CD4-positive, alpha-beta T cell treated with Interleukin-15 for 4 hours (primary cell): Measurements from ENCODE around the gene BANF1.
"Not testable (repeated sequence)": the region's sequence is repeated elsewhere in the genome, so short reads cannot be mapped to it uniquely, and the experiment has no call there.

Experiments
- DNase-seq: peaks from one replicate; pipeline ENCODE4 v3.0.0-alpha.2; 2020; ENCODE audit warnings: low spot score

BANF1 gene

DNA sequence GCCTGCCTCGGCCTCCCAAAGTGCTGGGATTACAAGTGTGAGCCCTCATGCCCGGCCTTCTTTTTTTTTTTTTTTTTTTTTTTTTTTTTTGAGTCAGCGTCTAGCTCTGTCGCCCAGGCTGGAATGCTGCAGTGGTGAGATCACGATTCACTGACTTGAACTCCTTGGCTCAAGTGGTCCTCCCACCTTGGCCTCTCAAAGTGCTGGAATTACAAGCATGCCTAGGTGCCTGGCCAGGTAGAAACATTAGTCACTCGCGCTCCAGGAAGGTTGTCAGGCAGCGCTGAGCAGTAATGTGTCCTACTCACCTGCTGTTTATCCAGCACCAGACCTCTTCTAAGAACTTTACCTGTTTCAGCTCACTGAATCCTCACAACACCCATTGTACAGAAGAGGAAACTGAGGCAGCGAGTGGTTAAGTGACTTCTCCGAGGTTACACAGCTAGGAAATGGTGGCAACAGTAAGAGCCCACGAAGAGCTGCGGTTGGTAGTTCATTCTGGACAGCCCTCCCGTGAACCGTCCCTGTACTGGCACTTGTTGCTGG, 9.0 kb downstream of the BANF1 start:
- DNase-seq: no peak

DNA sequence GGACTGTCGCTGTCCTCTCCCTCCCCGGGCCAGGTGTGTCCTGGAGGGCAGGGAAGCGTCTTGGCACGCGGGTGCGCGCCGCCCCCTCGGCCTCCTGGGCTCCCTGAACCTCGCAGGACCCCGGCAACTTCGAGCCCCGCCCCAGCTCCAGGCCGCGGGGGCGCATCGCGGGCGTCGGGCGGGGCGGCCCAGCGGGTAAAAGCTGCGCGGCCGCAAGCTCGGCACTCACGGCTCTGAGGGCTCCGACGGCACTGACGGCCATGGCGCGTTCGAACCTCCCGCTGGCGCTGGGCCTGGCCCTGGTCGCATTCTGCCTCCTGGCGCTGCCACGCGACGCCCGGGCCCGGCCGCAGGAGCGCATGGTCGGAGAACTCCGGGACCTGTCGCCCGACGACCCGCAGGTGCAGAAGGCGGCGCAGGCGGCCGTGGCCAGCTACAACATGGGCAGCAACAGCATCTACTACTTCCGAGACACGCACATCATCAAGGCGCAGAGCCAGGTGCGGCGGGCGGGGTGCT, 9.5 kb downstream of the BANF1 start, which contains the start of gene CST6:
Gene CST6 (plus strand): TSS at position 224 of the 519 bp plus-strand sequence. CDS start 37 bp downstream, at position 261.
- no peak for DNase-seq

DNA sequence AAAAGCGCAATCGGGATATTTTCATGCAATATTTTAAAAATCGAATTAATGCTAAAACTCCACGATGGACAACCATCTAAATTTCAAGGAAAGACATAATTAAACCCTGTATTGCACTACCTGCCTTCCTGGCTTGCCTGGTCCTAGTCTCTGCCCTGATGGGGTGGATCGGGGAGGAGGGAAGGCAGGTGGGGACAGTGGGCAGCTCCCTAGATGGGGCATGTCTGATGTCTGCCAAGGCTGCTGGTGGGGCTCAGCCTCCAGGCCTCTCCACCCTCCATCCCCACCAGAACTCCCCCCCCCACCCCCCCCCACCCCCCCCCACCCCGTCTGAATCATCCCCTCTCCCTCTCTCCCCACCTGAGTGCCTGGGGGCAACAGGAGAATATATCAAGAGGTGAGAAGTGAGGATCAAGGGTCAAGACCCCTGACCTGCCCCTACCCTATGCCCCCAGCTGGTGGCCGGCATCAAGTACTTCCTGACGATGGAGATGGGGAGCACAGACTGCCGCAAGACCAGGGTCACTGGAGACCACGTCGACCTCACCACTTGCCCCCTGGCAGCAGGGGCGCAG, 10.2 kb downstream of the BANF1 start:
- DNase-seq: no peak

DNA sequence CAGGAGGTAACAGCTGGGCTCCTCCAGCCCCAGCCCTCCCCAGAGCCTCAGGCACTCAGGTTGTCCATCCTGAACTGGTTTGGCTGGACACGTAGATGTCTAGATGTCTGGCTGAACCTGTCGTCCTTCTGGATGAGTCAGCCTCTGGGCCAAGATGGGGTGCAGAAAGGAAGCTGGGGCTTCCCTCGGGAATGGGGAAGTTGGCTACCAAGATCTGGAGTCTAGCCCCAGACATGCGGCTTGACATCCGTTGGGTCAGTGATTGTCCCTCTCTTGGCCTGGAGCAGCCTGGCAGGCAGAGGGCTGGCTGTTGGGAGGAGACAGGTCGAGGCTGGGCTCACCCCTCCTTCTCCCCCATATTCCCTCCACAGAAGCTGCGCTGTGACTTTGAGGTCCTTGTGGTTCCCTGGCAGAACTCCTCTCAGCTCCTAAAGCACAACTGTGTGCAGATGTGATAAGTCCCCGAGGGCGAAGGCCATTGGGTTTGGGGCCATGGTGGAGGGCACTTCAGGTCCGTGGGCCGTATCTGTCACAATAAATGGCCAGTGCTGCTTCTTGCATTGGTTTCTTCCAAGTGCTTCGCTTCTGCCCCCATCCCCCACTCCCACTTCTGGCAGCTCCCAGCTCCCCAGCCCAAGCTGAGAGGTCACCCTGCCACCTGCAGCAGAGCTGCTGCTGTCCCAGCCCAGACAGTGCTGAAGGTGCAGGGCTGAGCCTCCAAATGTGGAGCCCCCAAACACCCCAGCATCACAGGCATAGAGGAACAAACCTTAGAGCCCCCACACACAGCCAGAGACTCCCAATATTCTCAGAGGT, 10.9 kb downstream of the BANF1 start:
- DNase-seq: no peak

DNA sequence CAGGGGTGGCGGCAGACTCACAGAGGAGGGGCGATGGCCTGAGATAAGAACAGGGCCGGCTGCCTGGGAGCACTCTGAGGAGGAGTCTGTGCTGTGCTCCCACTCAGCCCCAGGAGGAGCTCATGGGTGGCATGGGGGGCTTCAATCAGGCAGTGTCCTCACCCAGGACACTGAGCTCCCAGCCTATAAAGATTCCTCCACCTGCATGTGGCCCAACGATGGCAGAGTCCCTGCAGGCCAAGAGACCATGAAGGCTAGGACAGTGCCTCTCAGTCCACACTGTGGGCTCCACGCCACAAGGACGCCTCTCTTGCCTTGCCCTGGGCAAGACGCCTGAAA, 11.4 kb downstream of the BANF1 start:
- DNase-seq: no peak

DNA sequence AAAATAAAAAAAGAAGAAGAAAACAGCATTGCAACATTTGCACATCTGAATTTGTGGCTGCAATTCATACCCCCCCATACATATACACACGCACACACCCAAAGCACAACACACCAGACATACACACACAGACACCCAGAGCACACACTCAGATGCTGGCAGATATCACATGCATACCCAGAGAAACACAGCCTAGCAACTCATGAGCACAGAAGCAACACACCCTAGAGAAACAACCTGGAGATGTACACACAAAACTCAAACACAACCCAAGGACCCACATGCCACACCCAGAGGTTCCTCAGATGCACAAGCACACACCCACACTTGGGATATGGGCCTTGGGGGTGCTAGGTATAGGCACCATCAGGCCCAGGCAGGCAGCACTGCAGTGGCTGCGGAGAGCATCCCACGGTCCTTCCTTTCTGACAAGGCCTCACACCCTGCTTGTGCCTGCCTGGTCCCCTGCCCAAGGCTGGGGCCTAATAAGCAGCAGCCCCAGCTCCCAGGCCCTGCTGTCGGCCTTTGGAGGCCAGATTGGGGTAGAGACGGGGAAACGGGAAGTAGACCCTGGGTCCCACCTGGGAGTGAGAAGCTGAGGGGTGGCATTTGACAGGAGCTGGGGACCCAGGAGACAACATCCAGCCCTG, 12.6 kb downstream of the BANF1 start:
- no peak for DNase-seq

DNA sequence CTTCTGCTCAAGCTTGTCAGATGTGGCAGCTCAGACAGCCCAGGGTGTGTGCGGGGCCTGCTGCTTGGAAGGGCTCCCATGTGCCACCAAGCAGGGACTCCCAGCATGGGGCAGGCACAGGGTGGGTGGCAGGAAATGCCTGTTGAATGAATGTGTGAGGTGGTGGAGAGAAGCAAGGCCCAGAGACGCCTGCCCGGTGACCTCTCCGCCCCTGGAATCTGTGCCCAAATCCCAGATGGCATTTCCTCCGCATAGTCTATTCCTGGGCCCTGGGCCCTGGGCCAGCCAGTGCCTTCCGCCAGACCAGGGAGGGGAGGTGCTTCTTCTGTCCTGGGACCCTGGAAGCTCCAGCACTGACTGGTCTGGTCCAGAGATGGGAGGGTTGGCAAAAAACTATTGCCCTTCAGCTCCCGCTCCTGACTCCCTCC, 13.2 kb downstream of the BANF1 start:
- no peak for DNase-seq

DNA sequence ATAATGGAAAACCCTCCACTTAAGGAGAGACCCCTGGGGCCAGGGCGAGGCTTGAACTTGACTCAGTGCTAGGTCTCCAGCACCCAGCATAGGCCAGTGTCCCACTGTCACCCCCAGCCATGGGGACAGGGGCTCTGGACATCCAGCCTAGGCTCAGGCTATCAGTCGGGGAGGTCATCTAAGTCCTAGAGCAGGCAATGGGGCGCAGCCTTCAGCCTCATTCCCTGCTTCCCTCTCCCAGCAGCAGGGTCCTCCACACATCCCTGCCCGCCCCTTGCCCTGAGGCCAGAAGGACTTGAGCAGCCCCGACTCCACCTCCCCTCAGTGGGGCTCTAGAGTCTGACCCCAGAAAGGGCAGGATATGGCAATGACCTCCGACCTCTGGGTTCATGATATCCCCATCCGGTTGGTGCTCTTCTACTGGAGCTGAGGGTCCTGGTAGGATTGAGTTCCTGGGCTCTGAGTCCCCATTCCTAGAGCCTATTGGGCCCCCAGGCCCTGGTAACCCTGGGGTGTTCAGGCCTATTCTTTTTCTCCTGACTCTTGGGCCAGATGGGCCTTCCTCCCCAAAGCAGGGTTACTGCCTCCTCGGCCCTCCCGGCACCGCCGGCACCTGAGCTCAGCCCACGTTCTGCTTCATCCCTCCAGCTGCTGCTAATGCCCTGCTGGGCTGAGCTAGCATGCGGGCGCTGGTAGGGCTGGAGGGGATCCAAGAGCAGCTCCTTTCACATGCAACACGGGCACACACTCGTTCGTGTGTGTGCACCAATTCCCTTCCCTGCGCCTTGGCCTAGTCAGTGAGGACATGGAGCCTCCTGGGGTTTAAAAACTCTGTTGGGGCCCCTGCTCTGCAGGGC, 13.9 kb downstream of the BANF1 start:
- DNase-seq: no peak

DNA sequence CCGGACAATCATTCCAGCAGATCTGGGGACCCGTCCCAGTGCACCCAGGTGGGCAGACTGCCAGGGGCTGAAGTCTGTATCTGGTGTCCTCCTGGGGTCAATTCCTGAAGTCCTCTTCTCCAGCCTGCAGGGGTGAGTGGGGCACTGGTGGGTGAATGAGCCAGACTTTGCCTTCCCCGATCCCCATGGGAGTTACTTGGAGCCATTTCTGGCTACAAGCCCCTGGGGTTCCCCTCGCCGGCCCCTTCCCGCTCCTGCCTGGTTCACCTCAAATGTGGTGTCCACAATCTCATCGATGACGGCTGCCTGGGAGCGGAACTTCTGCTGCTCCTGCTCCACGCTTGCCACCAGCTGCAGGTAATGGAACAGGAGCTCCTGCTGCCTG, 14.5 kb downstream of the BANF1 start:
- DNase-seq: no peak

DNA sequence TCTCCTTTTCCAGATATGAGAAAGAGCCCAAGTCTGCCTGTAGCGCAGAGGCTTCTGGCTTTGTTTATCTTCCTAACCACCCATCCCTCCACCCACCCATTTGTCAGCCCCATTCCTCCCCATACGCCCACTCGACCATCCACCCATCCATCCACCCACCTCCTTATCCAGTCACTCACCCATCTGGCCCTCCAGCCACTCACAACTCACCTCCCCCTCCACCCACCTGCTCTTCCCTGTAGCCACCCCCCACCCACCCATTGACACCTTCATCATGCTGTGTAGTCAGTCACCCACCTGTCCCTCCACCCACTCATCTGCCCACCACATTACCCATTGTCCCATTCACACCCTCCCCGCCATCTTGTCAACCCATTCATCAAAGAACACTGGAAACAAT, 15.0 kb downstream of the BANF1 start:
- DNase-seq: no peak

DNA sequence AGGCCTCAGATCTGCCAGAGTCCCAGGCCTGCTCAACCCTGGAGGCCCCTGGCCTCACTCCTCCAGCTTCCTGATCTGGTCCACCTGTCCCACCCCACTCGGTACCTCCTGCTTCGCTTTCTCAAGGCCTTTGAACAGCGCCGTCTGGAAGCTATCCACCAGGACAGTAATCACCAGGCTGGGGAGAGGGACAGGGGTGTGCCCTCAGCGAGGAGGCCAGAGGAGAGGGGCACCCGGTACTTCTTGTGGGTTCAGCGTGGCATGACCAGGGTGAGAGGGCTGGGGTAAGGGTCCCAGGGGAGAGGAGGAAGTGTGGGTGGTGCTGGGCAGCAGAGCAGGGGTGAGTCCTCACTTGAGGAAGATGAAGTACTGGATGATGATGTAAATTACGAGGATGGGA, 17.9 kb downstream of the BANF1 start:
- DNase-seq: no peak

DNA sequence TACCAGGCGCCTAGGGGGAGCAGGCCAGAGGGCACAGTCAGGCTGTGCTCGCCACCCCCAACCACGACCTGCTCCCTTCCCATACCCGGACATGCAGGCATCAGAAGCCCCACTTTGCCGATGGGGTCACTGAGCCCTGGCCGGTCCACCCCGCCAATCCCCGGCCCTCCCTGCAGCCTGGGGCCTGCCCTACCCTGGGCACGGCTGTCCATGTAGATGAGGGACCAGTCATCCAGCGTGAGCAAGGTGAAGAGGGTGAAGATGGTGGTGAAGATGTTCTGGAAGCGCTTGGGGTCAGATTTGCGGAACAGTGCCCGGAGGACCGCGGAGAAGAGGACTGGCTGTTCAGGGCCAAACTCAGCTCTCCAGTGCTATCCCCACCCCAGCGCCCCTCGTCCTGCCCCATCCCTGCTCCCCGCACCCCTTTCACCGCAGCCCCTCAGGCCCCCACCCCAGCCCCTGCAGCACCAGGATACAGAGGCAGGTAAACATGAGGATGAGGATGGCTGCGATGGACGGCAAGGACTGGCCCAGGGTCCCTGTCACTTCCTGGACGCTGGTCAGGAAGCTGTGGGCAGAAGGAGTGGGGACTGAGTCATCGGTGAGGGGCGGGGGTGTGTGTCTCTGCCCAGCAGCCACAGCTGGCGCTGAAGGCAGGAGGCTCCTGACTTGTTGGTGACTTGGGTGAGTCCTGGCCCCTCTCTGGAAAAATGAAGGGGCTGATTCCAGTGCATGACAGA, 18.5 kb downstream of the BANF1 start:
- DNase-seq: peak; percentile 20

DNA sequence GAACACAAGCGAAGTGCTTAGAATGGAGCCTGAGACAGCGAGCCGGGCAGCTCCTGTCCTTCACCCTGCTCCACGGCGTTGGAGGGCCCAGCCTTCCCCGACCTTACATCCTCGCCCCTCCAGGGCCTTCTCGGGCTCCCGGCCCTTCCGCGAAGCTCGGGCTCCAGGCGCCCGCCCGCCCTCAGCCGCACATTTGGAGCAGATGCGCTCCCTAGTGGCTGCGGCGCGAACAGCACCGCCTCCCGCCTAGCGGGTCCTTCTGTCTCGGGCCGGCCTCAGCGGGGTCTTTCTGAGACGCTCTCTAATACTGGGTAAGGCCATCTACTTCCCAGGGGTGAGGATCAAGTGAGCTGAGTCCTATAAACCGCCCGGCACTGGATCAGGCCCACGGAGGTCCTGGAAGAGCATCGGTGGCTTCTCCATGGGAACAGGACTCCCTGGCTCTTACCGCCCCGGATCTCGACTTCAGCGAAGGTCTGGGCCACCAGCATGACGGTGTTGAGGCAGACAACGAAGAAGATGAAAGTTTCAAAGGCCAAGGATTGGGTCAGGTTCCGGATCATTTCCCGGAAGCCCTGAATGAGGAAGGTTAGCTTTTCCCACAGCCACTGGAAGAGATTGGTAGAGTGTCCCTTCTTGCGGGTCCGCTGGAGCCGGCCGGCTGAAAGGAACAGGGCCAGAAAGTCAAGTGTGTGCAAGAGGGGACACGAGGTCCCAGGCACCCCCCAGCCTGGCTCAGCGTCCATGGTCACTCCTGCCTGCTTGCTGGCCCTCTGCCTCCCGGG, 20.3 kb downstream of the BANF1 start:
- DNase-seq: peak; percentile 74

DNA sequence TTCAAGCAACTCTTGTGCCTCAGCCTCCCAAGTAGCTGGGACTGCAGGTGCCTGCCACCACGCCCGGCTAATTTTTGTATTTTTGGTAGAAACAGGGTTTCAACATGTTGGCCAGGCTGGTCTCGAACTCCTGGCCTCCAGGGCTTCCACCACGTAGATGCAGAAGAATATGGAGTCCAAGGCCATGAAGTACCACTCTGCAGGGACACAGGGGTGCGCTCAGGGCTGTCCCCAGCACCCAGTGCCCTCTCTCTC, 20.8 kb downstream of the BANF1 start:
- not testable (repeated sequence) for DNase-seq

DNA sequence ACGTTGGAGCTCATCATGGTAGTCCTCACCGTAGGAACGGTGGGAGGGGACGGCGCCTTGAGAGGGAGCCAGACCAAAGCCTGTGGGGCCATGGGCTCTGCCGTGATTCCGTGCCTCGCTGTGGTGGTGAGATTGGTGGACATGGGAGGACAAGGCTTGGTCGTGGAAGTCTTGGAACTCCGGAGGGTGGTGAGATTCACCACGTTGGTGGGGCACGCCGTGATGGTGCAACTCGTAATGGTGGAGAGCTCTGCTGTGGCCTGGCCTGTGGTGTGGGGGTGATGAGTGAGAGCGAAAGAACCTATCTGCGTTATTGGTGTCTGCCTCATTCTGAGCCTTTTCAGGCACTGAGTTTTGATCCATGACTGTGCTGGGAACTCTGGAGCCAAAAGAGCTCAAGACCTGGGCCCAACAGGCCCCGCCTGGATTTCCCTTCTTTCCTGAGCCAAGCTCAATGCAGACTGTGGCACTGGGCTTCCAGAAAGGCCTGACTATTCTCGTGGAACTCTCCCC, 23.8 kb downstream of the BANF1 start, which contains the start of gene CATSPER1:
Gene CATSPER1 (minus strand): TSS at position 463 of the 513 bp plus-strand sequence. CDS start 100 bp downstream, at position 363.
- no peak for DNase-seq

DNA sequence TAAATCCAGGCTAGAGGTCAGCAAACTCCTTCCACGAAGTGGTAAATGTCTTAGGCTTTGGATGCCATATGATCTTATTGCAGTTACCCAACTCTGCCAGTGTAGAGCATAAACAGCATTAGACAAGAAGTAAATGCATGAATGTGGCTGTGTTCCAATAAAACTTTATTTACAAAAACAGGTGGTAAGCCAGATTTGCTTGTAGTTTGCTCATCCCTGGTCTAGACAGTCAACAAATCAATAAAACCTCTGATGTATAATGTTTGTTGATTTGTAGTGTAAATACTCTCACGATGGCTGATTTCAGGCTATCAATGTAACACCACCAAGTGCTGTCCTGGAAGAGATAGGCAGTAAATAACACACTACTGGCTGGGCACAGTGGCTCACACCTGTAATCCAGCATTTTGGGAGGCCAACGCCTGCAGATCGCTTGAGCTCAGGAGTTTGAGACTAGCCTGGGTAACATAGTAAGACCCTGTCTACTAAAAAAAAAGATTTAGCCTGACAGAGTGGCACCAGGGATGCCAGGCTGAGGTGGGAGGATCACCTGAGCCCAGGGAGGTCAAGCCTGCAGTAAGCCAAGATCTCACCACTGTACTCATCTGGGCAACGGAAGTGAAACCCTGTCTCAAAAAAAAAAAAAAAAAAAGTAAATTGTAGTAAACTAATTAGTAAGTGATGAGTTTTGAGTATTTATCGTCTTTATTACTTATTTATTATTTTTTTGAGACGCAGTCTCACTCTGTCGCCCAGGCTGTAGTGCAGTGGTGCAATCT, 30.8 kb downstream of the BANF1 start:
- no peak for DNase-seq

DNA sequence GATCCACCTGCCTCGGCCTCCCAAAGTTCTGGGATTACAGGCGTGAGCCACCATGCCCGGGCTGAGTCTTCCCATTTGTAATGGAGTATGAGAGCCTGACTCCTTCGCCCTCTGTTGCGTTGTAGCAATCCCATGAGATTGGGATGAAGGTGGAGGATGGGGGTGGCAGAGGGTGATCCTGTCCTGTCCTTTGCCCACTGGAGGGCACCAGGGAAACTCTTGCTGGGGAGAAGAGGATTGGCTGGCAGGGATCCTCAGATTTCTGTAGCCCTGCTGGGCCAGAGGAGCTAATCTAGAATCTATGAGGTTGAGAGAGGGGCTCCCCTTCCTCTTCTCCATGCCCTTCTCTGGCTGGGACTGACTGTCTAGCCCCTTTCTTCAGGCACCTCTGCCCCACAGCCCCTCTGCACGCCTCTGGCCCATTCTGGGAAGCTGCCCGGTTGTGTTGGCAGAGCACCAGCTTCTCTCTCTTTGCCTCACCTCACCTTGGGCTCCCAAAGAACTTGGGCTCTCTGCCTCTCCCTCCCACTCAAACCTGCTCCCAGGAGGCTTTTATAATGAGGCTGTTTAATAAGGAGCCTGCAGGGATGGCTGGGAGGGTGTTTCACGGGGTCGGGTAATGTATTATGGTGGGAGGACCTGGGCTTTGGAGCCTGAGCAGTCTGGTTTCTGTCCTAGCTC, 33.5 kb downstream of the BANF1 start:
- no peak for DNase-seq

DNA sequence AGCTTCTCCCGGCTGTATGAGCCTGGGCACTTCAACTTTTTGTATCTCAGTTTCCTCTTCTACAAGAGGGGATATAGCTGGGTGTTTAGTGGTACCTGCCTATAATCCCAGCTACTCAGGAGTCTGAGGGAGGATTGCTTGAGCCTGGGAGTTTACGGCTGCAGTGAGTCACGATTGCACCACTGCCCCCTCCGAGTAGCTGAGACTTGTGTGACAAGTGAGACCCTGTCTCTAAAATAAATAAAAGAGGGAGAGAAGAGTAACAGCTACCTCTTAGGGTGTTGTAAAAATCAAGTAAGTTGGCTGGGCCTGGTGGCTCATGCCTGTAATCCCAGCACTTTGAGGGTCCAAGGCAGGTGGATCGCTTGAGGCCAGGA, 34.0 kb downstream of the BANF1 start:
- DNase-seq: no peak

DNA sequence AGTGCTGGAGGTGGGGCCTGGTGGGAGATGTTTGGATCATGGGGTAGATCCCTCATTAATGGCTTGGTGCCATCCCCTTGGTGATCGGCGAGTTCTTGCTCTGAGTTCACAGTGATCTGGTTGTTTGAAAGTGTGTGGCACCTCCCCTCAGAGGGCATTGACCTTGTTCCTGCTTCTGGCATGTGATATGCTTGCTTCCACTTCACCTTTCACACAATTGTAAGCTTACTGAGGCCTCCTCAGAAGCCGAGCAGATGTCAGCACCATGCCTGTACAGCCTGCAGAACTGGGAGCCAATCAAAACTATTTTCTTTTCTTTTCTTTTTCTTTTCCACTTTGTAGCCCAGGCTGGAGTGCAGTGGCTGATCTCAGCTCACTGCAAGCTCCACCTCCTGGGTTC, 35.0 kb downstream of the BANF1 start:
- no peak for DNase-seq
